ENCODE data around the gene PRSS50. TPM values are rescaled to one million over a fixed set of nuclear protein-coding genes. Genes with fewer than 3 reads are reported as not detected.
A peak's percentile ranks its signal among the peaks of the same experiment; 100 is the strongest.

PRSS50 gene

DNA sequence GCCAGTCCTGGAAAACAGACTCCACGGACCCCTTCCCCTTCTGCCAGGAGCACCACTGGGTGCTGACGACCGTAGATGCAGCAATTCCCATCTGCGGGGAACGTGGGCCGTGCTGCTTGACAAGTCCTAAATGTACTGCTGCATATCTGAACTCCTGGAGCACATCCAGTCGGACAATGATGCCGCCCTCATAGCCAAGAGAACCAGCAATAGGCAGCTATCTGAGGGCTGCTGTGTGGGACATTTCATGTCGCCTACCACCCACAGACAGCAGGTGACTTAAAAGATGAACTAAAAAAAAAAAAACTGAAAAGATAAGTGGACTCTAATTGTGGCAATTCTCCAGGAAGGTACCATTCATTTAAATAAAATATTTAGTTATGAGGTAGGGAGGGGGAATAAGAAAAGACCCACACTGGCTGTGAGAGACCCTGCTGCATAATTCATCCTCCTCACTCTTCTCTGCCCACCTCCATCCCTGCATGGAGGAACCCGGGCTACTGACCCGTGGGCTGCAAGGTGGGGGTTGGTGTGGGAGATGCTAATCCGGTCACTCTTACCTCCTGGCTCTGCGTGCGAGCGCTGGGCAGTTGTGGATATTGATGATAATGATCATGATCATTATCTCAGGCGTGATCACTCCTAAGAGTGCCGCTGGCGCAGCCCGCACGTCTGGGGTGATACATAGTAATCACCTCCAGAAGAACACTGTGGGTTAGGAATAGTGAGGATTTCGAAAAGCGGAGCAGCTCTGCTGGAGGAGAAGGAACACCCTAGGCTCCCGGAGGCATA lies 52.5 kb downstream of the PRSS50 start:
- Histone ChIP-seq H3K9ac (ENCODE audit: low read depth, low read length) (no peak overlapping the region), H3K36me3 (ENCODE audit: insufficient read depth, low read length) (no peaks in the 10 kb centered on the region), H3K27me3 (ENCODE audit: control insufficient read depth, insufficient read depth, low read length) (peaks cover 36% of the 10 kb centered on the region), H3K4me2 (ENCODE audit: low read length) (no peak overlapping the region), H3K4me1 (ENCODE audit: control insufficient read depth, insufficient read depth, low read length) (peaks cover 16% of the 10 kb centered on the region), H3K4me3 (ENCODE audit: low read length) (no peak overlapping the region), H3K9me3 (replicated peaks; ENCODE audit: low read length) (no peaks in the 10 kb centered on the region)

DNA sequence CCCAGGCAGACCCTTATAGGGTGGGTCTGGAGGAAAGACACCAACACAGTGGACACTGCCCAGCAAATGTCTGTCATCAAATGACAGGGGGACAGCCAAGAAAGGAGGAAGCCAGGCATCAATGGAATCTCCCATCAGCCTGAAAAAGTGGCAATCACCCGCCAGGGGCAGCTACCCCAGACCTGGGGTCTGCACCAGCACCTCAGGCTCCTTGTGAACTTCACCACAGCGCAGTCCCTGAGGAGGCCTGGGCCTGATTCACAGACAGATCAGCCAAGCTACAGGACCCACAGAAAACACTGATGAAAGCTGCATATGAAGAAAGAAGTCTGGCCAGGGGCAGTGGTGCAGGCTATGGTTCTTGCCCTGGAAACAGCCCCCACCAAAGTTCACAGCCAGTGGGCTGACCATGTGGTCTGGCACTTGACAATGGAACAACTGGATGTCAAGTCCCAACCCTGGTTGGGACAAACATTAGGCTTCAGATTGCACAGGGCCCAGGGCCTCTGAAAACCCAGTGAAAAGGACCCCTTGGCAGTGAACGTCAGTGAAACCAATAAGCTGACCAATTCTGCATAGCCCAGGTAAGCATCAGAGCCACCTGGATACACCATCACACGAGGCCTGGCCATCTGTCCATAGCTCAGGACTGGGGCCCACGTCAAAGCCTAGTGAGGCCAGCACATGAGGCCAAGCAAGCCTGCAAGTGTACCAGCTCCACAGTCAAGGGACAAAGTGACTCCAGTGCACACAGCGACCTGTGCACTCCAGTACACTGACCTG lies 53.3 kb downstream of the PRSS50 start:
- no peak overlapping the region for H3K4me3 ChIP-seq (ENCODE audit: low read length)

DNA sequence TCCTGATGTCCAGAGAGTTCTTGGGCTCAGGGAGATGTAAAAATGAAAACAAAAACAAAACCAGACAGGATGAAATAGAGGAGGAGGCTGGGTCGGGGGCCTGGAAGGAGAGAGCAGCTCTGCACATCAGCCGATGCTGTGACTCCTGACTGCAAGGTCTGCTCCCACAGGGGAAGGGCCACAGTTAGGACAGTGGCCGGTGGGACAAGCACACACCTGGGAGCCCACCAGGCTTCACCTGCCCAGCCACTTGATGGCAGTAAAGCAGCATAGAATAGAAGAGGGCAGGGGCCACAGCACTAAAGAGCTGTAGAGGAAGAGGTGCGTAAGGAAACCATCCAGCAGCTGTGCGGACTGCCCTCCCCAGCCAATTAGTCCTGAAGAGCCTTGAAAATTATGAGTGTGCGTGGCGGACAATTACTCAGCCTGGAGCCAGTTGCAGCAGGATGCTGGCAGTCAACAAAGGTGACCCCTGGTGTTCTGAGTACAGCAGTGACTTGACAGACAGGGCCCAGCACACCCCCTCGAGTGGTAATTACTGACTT lies 54.0 kb downstream of the PRSS50 start:
- H3K36me3 ChIP-seq (ENCODE audit: insufficient read depth, low read length) = no peaks in the 10 kb centered on the region
- H3K9ac ChIP-seq (ENCODE audit: low read depth, low read length) = no peak overlapping the region
- peak overlapping the region; percentile 54 for H3K4me2 ChIP-seq (ENCODE audit: low read length)
- H3K4me1 ChIP-seq (ENCODE audit: control insufficient read depth, insufficient read depth, low read length) = peaks cover 16% of the 10 kb centered on the region
- H3K9me3 ChIP-seq (replicated peaks; ENCODE audit: low read length) = no peaks in the 10 kb centered on the region
- no peak overlapping the region for H3K4me3 ChIP-seq (ENCODE audit: low read length)
- H3K27me3 ChIP-seq (ENCODE audit: control insufficient read depth, insufficient read depth, low read length) = peaks cover 48% of the 10 kb centered on the region

More for the DNA sequence above, 53.3 kb downstream of the PRSS50 start:
- Histone ChIP-seq H3K27me3 (ENCODE audit: control insufficient read depth, insufficient read depth, low read length) (peaks cover 43% of the 10 kb centered on the region), H3K9ac (ENCODE audit: low read depth, low read length) (no peak overlapping the region), H3K36me3 (ENCODE audit: insufficient read depth, low read length) (no peaks in the 10 kb centered on the region), H3K4me2 (ENCODE audit: low read length) (no peak overlapping the region), H3K4me1 (ENCODE audit: control insufficient read depth, insufficient read depth, low read length) (peaks cover 16% of the 10 kb centered on the region), H3K9me3 (replicated peaks; ENCODE audit: low read length) (no peaks in the 10 kb centered on the region)

DNA sequence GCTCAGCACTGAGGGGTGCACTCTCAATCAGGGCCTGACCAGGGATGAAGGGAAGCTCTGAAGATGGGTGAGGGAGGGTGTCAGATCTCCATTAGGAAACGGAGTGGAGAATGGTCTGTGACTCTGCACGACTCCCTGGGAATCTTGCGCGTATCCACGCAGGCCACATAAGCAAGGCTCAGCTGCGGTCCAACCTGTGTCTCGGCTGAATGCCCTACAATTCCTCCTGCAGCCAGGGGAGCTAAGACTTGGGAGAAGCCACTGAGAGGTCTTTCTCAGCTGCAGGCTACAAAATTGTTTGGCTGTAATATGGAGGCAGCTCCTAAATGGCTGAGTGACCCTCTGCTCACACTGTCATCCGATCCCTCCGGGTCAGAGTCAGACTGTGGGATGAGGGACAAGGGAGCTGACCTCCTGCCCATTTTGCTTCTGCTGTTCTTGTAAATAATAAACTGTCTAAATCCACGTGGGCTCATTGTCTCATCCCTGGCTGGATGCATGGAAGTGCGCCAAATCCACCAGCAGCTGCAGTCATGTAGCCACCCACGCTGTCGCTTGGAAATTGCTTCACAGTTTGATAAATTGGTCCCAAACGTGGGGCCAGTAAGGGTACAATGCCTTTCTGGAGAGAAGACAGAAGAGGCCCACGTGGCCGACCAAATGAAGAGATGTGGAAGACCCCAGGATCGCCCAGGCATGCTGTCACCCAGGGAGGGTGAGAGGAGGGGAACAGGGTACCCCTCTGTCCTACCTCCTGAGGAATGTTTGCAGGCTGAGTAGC lies 54.7 kb downstream of the PRSS50 start:
- Histone ChIP-seq H3K27me3 (ENCODE audit: control insufficient read depth, insufficient read depth, low read length) (peaks cover 44% of the 10 kb centered on the region), H3K9me3 (replicated peaks; ENCODE audit: low read length) (no peaks in the 10 kb centered on the region), H3K9ac (ENCODE audit: low read depth, low read length) (no peak overlapping the region), H3K4me3 (ENCODE audit: low read length) (peak overlapping the region; percentile 33), H3K4me1 (ENCODE audit: control insufficient read depth, insufficient read depth, low read length) (peaks cover 16% of the 10 kb centered on the region), H3K36me3 (ENCODE audit: insufficient read depth, low read length) (no peaks in the 10 kb centered on the region), H3K4me2 (ENCODE audit: low read length) (peak overlapping the region; percentile 54)

Small RNA genes lying within 50 kb of the gene (small RNA-seq; reads per million reads assigned to genes)
- gene PRSS45 = not detected

Measured in skeletal muscle satellite cell (primary cell).